HepG2 (cell line): Measurements from ENCODE around the gene IPO5.

Experiments used
- PAX8 ChIP-seq: sonication (generic); formaldehyde crosslinking; IDR thresholded peaks from 2 replicates; pipeline ENCODE4 v1.8.0; 2022; ENCODE audit warnings: mild to moderate bottlenecking, missing genetic modification reagents, borderline replicate concordance
- SKI ChIP-seq: fragments of 450-650 bp; IDR thresholded peaks from one replicate; pipeline ENCODE4 v1.6.1; 2018; ENCODE audit warnings: mild to moderate bottlenecking; ENCODE audit not compliant: partially characterized antibody

DNA sequence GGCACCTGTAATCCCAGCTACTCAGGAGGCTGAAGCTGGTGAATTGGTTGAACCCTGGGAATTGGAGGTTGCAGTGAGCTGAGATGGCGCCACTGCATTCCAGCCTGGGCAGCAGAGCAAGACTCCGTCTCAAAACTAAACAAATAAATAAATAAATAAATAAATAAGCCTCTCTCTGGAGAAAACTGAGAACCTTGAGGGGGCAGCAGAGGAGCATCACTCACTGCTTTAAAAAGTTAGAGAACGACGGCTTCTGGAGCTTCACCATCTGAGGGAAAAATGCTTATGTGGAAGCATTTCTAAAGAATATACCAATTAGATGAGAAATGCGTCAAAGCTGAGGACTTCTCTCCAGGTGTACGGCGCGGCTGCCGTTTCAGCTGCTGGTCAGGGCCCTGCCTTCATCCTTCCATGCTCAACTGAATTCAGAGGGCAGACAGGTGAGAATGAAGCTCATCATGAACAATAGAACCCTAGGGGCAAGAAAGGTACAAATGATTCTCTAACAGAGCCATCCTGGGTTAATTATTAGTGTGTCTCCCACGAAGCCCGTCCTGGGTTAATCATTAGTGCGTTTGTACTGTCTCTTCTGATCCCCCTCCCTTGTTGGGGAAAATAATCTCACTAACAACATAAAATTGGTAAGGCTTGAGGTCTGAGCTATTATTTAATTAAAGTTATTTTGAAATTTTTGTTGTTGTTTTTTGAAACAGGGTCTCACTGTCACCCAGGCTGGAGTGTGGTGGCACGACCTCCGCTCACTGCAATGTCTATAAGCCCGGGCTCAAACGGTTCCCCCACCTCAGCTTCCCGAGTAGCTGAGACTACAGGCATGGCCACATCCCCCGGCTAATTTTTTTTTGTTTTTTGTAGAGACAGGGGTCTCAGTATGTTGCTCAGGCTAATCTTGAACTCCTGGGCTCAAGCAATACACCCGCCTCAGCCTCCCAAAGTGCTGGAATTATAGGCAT lies 80.1 kb downstream of the IPO5 start:
- TF ChIP-seq PAX8: no peak
- no peak for TF ChIP-seq SKI
